Motor neuron (in vitro differentiated cells): ENCODE data around the gene REEP3. TPM values are rescaled to one million over a fixed set of nuclear protein-coding genes. Genes with fewer than 3 reads are reported as not detected.
"Not testable (repeated sequence)": the region's sequence is repeated elsewhere in the genome, so short reads cannot be mapped to it uniquely, and the experiment has no call there.

Experiments used
- ATAC-seq, 8 experiments: fragments of 200-7000 bp; cut with Tn5 transposase; replicated peaks in 6 of 8; 2 replicates each; pipeline ENCODE4 v1.8.0; 2021; ENCODE audit warnings: mild to moderate bottlenecking in 8 of 8, moderate library complexity in 8 of 8
- H3K27ac ChIP-seq, 2 donors: fragments of 250-450 bp; sonication (Bioruptor Pico); 2 replicates each; pipeline ENCODE4 v1.9.0; 2021; ENCODE audit warnings: antibody characterized with exemption in 2 of 2, mild to moderate bottlenecking in 2 of 2, moderate library complexity in 1 of 2
- H3K4me1 ChIP-seq, 2 donors: fragments of 250-450 bp; sonication (Bioruptor Pico); replicated peaks in 1 of 2; 2 replicates each; pipeline ENCODE4 v1.6.1; 2021; ENCODE audit warnings: antibody characterized with exemption in 2 of 2, mild to moderate bottlenecking in 2 of 2, moderate library complexity in 1 of 2
- H3K4me3 ChIP-seq, 5 donors: fragments of 250-450 bp; sonication (Bioruptor Pico); 2 replicates each; pipeline ENCODE4 v1.9.0; 2021; ENCODE audit warnings: antibody characterized with exemption in 5 of 5, mild to moderate bottlenecking in 5 of 5, moderate library complexity in 4 of 5
- WGBS, 10 experiments: fragments of 450-650 bp; shearing (Covaris generic); methylation state at CpG; one replicate each; pipeline ENCODE4 v1.0.0; 2022; 5-methylcytosine and 5-hydroxymethylcytosine counted together
- in situ Hi-C, 9 experiments: fragments of 400-800 bp; cut with MboI; loops; one replicate each; pipeline ENCODE4 v1.15.0; 2021; ENCODE audit warnings: low sequenced_read_pairs in 9 of 9, low pct_unique_long_range_greater_than_20kb in 2 of 9; ENCODE audit not compliant: unreplicated experiment in 9 of 9
- total RNA-seq, 8 experiments: library from RNA; unstranded; fragments of 300-600 nt; gene quantifications; 2 replicates each; pipeline versions ENCODE4 v1.2.3 to v1.2.4, GENCODE V29; 2022

REEP3 gene
- total RNA-seq, 8 experiments from 2014 or later = 12.3 to 33.7 (median 19.9) TPM

GRCh38 chr10:63657761-63658160, 136.6 kb downstream of the REEP3 start:
- no peak overlapping the region for H3K4me3 ChIP-seq
- H3K27ac ChIP-seq = no peak overlapping the region
- in situ Hi-C loops = no loop called here
- 17 to 100% (median 74%) methylated on average over 1 to 3 of the region's 4 CpGs; no CpG with 5 or more reads in 3 of the 10 experiments for WGBS, 10 experiments
- H3K4me1 ChIP-seq = peaks cover 0 to 12% of the 10 kb centered on the region in 2 donors
- ATAC-seq = no peak

DNA sequence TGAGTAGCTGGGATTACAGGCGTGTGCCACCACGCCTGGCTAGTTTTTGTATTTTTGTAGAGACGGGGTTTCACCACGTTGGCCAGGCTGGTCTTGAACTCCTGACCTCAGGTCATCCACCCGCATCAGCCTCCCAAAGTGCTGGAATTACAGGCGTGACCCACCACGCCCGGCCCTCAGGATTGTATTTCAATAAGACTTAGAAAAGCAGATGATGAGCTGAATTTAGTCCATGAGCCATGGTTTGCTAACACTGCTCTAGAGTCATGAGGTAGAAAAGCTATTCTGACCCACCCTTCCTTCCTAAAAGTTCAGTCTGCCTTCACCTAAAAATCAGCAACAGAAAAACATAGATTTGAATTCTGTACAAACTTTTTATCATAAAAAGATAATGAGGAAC, 139.7 kb downstream of the REEP3 start:
- H3K4me1 ChIP-seq, H3K27ac ChIP-seq, H3K4me3 ChIP-seq, in situ Hi-C loops: not testable (repeated sequence)
- WGBS, 10 experiments = 6 to 95% (median 85%) methylated on average over 1 to 8 of the region's 8 CpGs; no CpG with 5 or more reads in 3 of the 10 experiments
- peak in 2 of 8 experiments; percentile 98 to 99 for ATAC-seq

- no peak overlapping the region for H3K4me3 ChIP-seq
- peak in 2 of 8 experiments; percentile 65 to 77 for ATAC-seq
- 44 to 100% (median 88%) methylated on average over 1 to 5 of the region's 5 CpGs; no CpG with 5 or more reads in 2 of the 10 experiments for WGBS, 10 experiments
- peaks cover 0 to 3% of the 10 kb centered on the region in 2 donors for H3K4me1 ChIP-seq
- no peak overlapping the region for H3K27ac ChIP-seq
- in situ Hi-C loops = no loop called here
These were observed 140.1 kb downstream of the REEP3 start for GRCh38 chr10:63661347-63661746.

DNA sequence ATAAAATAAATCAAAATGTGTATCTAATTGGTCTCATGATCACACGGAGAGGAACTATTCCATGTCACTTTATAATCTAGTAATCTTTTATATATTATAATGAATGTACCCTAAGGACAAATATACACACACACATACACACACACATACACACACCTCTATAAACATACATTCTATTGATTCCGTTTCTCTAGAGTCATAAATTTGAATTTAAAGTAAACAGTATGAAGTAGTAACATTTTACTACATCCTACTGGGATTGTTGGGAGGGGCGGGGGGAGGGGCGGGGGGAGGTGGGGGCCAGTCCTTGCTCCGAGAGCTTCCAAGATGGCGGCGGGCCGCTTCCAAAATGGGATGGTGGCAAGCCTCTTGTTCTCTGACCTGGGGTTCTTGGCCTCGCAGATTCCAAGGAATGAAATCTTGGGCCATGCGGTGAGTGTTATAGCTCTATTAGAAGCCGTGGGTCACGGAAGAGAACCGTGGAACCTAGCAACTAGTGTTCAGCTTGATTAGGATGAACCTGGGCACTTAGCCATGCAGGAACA, 143.2 kb downstream of the REEP3 start:
- WGBS, 10 experiments = 50 to 100% (median 91%) methylated on average over 1 to 2 of the region's 13 CpGs; no CpG with 5 or more reads in 4 of the 10 experiments
- no peak for ATAC-seq
- Histone ChIP-seq H3K27ac (no peak overlapping the region), H3K4me1 (peaks cover 0 to 3% of the 10 kb centered on the region in 2 donors), H3K4me3 (no peak overlapping the region)
- in situ Hi-C loops = no loop called here

- ATAC-seq, H3K27ac ChIP-seq, in situ Hi-C loops, H3K4me1 ChIP-seq, H3K4me3 ChIP-seq: not testable (repeated sequence)
- WGBS, 10 experiments = 78 to 100% (median 90%) methylated on average over 2 to 9 of the region's 10 CpGs; no CpG with 5 or more reads in 1 of the 10 experiments
These were observed 143.9 kb downstream of the REEP3 start for GRCh38 chr10:63665006-63665580.

DNA sequence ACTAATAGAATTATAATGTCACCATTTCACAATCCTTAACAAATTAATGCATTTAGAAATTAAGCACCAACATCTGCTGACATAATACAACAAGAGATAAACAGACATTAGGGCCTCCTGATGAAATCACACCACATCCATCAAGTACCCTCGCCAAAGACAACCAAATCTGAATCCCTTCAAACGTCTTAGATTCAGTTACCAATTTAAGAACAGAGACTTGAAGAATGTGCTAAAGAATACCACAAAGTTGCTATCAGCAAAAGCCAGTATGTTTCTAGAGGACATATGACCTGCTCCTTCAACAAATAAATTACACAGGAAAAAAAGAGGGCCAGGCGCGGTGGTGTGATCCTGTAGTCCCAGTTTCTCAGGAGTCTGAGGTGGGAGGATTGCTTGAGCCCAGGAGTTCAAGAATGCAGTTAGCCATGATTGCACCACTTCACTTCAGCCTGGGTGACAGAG, 144.5 kb downstream of the REEP3 start:
- H3K4me1 ChIP-seq = peaks cover 6 to 8% of the 10 kb centered on the region in 2 donors
- ATAC-seq = peak in 3 of 8 experiments; percentile 9 to 69 (median 21)
- in situ Hi-C loops = no loop called here
- H3K4me3 ChIP-seq = no peak overlapping the region
- 68 to 90% (median 77%) methylated on average over 2 to 4 of the region's 4 CpGs; no CpG with 5 or more reads in 2 of the 10 experiments for WGBS, 10 experiments
- no peak overlapping the region for H3K27ac ChIP-seq

GRCh38 chr10:63666836-63667383, 145.7 kb downstream of the REEP3 start:
- Histone ChIP-seq H3K4me3 (no peak overlapping the region), H3K4me1 (peaks cover 12 to 16% of the 10 kb centered on the region in 2 donors), H3K27ac (no peak overlapping the region)
- peak in 4 of 8 experiments; percentile 27 to 57 (median 46) for ATAC-seq
- in situ Hi-C loops = no loop called here
- WGBS, 10 experiments = 16 to 91% (median 73%) methylated on average over 2 to 4 of the region's 4 CpGs

DNA sequence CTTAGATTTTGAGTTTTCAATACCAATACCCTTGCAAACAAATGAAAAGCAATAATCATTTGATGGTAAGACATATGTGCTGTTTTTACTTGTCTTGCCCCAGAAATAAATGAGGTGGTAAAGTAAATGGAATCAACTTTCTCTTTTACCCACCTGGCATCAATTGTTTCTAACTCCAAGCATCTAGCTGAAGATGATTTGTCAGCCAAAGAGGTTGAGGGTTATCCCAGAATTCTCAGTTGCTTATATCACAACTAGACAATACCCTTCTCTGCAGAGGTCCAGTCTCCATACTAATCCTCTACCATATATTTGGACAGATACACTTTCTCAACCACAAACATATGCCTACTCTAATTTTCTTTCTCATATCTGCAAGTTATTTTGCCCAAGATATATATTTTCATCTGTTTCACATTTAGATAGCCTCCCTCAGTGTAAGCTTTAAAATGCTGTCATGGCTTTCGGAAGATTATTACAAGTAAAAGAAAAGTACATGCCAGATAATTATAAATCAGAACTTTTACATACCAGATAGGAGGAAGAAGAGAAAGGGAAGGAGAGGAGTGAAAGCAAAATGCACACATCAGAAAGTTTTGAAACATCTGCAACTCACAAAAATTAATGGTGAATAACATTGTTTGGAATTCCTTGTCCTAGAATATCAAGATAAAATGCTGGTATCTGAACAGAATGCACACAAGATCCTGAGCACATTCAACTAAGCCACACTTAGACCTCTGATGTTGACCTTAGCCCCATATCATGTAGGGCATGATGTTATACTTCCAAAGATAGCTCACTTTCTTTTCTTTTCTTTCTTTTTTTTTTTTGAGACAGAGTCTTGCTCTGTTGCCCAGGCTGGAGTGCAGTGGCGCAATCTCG, 146.6 kb downstream of the REEP3 start:
- WGBS, 10 experiments = 15 to 100% (median 87%) methylated on average over 1 to 3 of the region's 3 CpGs; no CpG with 5 or more reads in 2 of the 10 experiments
- Histone ChIP-seq H3K4me3 (no peak overlapping the region), H3K4me1 (peaks cover 12 to 16% of the 10 kb centered on the region in 2 donors), H3K27ac (no peak overlapping the region)
- in situ Hi-C loops = no loop called here
- no peak for ATAC-seq

- peak in 6 of 8 experiments; percentile 12 to 51 (median 26) for ATAC-seq
- 5 to 65% (median 38%) methylated on average over 1 to 9 of the region's 10 CpGs; no CpG with 5 or more reads in 2 of the 10 experiments for WGBS, 10 experiments
- Histone ChIP-seq H3K4me1 (peaks cover 12 to 16% of the 10 kb centered on the region in 2 donors), H3K4me3 (no peak overlapping the region), H3K27ac (no peak overlapping the region)
- in situ Hi-C loops = no loop called here
These were observed 149.2 kb downstream of the REEP3 start for GRCh38 chr10:63670291-63670898.

DNA sequence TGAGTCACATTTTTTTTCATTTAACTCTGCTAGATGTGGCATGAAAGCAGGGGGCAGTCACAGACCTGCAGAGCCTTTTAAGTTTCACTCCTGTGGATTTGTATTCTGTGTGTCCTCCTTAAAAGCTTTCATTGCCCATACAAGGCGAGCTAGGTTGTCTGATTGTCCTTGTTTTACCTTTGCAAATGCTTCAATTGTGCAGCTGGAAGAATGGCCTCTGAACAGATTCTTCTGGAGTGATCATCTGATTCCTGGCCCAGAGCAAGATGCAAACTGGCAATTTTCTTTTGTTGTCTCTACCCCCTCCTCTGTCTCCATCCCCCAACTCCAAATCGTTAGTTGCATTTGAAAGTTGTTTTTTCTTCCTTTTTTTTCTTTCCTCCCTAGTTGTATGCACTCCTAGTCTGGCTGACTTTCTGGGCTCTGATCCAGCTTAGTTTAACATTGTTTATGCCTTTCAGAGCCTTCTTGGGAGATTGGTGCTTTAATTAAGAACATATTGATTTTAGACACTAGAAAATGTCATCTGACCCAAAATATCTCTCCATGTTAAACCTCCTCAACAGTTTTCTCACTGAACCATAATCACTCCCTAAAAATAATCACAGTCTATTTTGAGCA, 150.2 kb downstream of the REEP3 start:
- 0 to 80% (median 27%) methylated on average over 1 to 2 of the region's 2 CpGs; no CpG with 5 or more reads in 1 of the 10 experiments for WGBS, 10 experiments
- Histone ChIP-seq H3K4me3 (no peak overlapping the region), H3K4me1 (peaks cover 9 to 16% of the 10 kb centered on the region in 2 donors), H3K27ac (no peak overlapping the region)
- in situ Hi-C loops = no loop called here
- ATAC-seq = peak; percentile 24 to 88 (median 64)

DNA sequence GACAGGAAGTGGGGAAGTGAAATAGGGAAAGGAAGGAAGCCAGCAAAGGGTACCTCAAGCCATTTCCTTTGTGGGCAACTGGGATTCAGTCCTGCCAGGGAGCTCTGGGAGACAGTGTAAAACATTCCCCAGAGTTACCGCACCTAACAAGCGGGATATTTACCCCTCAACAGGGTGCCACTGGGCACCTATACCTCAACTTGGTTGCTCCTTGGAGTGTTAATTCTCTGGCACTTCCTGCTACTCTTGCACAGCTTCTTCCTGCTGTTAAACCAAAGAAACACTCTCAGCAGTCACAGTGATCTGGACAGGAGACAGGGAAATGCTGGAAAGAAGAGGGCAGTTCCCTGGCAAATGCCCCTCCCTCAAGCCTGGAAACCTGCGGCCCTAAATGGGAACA, 151.3 kb downstream of the REEP3 start:
- H3K4me3 ChIP-seq = no peak overlapping the region
- in situ Hi-C loops = no loop called here
- ATAC-seq = no peak
- 41 to 100% (median 87%) methylated on average over 1 to 3 of the region's 3 CpGs; no CpG with 5 or more reads in 3 of the 10 experiments for WGBS, 10 experiments
- H3K27ac ChIP-seq = no peak overlapping the region
- H3K4me1 ChIP-seq = peaks cover 9 to 16% of the 10 kb centered on the region in 2 donors

DNA sequence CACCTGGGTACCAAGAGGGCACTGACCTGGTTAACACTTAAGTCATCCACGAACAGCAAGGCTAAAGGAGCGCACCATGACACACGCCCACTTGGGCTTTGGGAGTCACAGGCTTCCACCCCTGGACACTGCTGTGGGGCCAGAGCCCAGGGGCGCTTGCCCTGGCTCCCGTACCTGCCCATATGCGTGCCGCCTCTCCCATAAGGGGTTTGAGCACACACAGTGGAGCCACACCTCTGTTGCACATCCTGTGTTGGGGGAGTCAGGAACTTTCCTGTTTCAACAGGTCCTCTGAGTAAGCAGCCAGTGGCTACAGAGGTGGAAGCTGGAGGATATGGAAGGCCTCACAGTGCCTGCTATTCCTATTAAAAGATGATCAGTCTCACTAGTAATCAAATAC, 152.0 kb downstream of the REEP3 start:
- 50 to 100% (median 88%) methylated on average over 1 to 6 of the region's 7 CpGs; no CpG with 5 or more reads in 6 of the 10 experiments for WGBS, 10 experiments
- no peak for ATAC-seq
- no peak overlapping the region for H3K4me3 ChIP-seq
- in situ Hi-C loops = no loop called here
- no peak overlapping the region for H3K27ac ChIP-seq
- peaks cover 9 to 16% of the 10 kb centered on the region in 2 donors for H3K4me1 ChIP-seq
